ENCODE data around the gene INSYN2B.

INSYN2B gene

GRCh38 chr5:169893571-169893970, 86.7 kb downstream of the INSYN2B start:
- DNase-seq (ENCODE audit: low read depth in 1 of 2, low spot score in 1 of 2): no peak

DNA sequence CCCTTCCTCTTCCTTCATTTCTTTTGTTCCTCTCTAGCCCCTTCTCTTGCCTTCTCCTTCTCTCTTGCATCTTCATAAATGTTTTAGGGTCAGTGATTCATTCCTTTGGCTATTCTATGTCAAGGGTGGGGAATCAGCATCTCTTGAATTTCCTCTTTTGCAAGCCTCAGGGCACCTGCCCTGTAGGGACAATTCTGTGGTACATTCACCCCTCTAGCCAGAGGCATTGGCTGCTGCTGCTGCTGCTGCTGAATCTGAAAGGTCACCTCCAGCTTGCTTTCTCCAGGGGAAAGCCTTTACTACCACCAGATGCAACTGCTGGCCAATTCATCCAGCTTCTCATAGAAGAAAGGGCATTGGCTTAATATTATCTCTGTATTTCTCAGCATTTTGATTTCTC, 87.3 kb downstream of the INSYN2B start:
- DNase-seq (ENCODE audit: low read depth in 1 of 2, low spot score in 1 of 2): no peak

GRCh38 chr5:169889572-169889971, 90.7 kb downstream of the INSYN2B start:
- DNase-seq (ENCODE audit: low read depth in 1 of 2, low spot score in 1 of 2): no peak

DNA sequence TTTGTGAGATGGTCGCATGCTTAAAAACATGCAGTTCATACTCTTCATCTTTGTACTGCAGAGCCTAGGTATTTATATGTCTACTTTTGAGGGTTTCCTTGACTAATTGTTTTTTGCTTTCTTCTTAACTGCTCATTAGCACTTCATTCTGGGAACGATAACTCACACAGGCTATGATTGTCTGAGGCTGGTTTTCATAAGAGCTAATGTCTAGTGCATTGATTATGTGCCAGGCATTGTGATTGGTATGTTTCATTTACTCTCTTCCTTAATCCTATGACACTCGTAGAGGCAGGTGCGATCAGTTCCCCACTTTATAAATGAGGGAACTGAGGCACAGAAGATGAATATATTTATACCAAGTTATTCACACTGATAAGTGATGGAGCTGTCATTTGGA, 93.6 kb downstream of the INSYN2B start:
- DNase-seq (ENCODE audit: low read depth in 1 of 2, low spot score in 1 of 2): no peak

- DNase-seq (ENCODE audit: low read depth in 1 of 2, low spot score in 1 of 2): no peak
Observed at GRCh38 chr5:169886033-169886432, 94.3 kb downstream of the INSYN2B start.

DNA sequence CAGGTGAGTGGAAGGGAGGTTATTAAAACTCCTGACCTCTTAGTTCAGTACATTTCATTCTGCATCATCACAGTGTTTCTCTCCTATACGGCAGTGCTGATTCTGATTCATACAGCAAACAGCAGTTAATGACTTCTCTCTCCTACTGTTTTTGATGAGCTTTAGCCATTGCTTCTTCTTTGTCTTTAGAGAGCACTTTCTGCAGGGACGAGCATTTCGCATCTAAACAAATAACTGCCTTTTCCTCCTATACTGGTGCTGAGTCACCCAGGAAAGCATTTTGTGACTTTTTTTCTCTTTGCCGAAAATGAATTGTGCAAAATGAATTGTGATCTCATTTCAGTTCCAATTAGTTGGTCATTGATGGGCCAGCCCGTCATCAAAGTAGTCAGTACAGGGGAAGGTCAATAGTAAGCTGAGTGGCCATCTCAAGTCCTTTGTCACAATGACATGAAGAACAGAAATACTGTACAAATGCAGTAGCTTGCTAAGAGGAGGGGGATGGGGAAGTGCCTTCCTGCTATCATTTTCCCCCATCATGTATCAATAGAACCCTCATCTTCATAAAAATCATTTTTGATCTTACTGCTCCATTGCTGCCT, 98.5 kb downstream of the INSYN2B start:
- DNase-seq (ENCODE audit: low read depth in 1 of 2, low spot score in 1 of 2): no peak

GRCh38 chr5:169880785-169881184, 99.5 kb downstream of the INSYN2B start:
- no peak for DNase-seq (ENCODE audit: low read depth in 1 of 2, low spot score in 1 of 2)

DNA sequence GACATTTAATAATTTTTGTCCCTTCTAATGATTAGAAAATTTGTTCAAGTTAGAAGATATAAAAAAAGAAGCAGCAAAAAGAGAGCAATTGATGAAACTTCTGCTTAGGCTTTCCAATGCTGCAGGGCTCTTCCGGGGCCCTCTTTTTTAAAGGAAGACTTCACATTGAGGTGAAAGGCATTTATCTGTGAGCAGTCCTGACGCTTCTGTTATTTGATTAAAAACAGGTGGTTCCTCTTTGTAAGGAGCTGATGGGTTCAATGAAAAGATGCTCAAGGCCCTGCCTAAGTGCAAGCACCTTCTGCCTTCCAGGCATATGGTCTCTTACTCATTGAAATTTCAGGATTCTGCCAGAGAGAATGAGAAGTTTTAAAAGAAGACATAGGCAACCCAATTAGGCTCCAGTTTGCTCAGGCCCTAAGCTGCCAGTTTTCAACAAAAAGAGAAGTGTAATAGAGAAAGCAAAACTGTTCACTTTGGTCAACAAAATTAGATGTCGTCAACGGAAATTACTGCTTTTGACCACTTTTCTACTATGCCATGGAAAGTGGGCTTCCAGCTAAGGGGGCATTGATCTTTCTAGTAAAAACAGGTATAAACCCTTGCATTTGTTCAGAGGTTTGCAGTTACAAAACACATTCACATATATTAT, 100.2 kb downstream of the INSYN2B start:
- DNase-seq (ENCODE audit: low read depth in 1 of 2, low spot score in 1 of 2): no peak

GRCh38 chr5:169876386-169876785, 103.9 kb downstream of the INSYN2B start:
- no peak for DNase-seq (ENCODE audit: low read depth in 1 of 2, low spot score in 1 of 2)

DNA sequence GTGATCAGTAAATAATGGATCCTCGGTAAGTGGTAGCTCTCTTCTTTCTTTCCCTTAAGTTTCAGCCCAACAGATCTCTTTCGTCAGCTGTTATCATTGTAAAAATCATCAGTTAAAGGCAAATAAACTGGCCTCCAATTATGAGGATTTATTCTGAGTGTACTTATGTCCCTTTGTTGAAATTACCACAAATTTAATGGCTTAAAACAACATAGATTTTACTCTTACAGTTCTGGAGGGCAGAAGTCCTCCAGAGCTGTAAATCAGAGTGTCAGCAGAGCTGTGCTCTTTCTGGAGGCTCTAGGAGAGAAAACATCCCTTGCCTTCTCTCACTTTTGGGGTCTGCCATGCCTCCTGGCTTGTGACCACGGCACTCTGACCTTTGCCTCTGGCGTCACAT, 104.6 kb downstream of the INSYN2B start:
- DNase-seq (ENCODE audit: low read depth in 1 of 2, low spot score in 1 of 2): no peak

DNA sequence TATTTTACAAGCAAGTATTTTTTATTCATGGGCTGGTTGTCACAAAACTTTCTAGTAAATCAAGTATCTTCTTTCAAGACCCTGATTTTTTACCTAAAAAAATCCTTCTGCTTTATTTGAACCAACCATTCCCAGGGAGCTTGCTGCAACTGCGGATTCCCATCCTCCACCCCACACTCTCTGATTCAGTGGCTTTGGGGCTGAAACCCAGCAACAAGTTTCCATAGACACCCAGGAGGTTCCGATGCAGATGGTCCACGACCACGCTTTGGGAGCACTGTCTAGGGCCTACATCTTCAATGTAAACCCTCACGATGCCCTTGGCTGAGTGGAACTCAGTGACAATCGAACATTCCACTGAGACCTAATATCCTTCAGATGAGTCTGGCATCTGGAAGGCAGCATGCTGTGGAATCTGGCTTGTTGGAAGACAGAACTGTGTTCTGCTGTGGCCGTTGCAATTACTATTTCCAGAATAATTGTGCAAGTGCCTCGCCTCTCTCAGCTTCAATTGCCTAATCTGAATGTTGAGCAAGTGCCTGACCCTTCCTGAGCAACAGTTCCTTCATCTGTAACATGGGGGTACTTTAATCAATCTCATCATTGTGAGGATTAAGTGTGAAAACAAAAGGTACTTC, 105.1 kb downstream of the INSYN2B start:
- DNase-seq (ENCODE audit: low read depth in 1 of 2, low spot score in 1 of 2): no peak

- DNase-seq (ENCODE audit: low read depth in 1 of 2, low spot score in 1 of 2): no peak
Observed at GRCh38 chr5:169874621-169875020, 105.7 kb downstream of the INSYN2B start.

DNA sequence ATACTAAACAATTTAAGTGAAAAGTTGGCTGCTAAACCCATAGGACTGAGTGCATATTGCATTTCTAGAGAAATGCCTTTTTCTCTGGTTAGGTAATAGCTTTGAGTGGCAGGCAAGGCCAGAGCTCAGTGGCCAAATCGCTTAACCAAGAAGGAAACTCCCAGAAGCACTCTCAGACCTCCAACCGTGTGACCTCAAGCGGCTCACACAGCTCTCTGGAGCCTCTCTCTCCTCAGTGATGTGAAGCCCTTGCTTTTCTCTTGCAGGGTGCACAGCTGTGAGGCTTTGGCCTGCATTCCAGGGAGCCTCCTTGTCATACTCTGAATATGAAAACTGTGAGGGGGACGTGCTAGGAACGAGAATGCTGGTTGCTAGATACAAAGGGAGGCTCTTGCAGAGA, 106.7 kb downstream of the INSYN2B start:
- no peak for DNase-seq (ENCODE audit: low read depth in 1 of 2, low spot score in 1 of 2)

- no peak for DNase-seq (ENCODE audit: low read depth in 1 of 2, low spot score in 1 of 2)
Observed at GRCh38 chr5:169871826-169872490, 108.3 kb downstream of the INSYN2B start.

DNA sequence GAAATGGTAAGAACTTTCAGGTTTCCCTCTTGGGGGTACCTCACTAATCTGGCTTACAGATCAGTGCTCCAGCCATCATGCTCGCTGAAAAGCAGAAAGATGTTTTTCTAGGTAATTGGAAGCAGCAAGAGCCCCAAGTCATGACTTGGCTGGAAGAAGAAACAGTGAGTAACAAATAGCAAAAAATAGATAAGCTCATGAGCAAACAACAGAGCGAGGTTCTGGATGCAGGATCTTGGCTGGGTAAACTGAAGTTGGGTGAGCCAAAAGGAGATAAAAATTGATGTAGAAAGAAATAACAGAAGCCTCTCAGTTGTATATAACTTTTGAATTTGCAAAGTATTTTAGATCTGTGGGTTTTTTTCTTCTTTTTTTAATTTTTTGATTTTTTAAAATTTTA, 110.1 kb downstream of the INSYN2B start:
- DNase-seq (ENCODE audit: low read depth in 1 of 2, low spot score in 1 of 2): no peak

GRCh38 chr5:169869066-169869465, 111.2 kb downstream of the INSYN2B start:
- no peak for DNase-seq (ENCODE audit: low read depth in 1 of 2, low spot score in 1 of 2)

DNA sequence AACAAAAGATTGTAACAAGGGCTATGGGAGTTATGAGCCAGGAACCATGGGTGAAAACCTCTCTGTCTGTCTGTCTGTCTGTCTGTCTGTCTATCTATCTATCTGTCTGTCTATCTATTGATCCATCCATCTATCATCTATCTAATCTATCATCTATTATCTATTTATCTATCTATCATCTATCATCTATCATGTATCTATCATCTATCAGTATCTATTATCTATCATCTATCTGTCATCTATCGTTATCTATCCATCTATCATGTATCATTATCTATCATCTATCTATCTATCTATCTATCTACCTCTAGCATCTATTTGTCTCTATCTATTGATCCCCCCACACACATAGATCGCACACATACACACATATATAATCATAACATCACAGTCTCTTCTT, 112.9 kb downstream of the INSYN2B start:
- no peak for DNase-seq (ENCODE audit: low read depth in 1 of 2, low spot score in 1 of 2)

- DNase-seq (ENCODE audit: low read depth in 1 of 2, low spot score in 1 of 2): no peak
Observed at GRCh38 chr5:169864483-169864882, 115.8 kb downstream of the INSYN2B start.

- DNase-seq (ENCODE audit: low read depth in 1 of 2, low spot score in 1 of 2): no peak
Observed at GRCh38 chr5:169862391-169862811, 117.9 kb downstream of the INSYN2B start.

- no peak for DNase-seq (ENCODE audit: low read depth in 1 of 2, low spot score in 1 of 2)
Observed at GRCh38 chr5:169861934-169862333, 118.4 kb downstream of the INSYN2B start.

- DNase-seq (ENCODE audit: low read depth in 1 of 2, low spot score in 1 of 2): no peak
Observed at GRCh38 chr5:169861433-169861832, 118.9 kb downstream of the INSYN2B start.

- no peak for DNase-seq (ENCODE audit: low read depth in 1 of 2, low spot score in 1 of 2)
Observed at GRCh38 chr5:169860585-169860984, 119.7 kb downstream of the INSYN2B start.
